ENCODE results near the gene TBC1D21. TPM values are rescaled to one million over a fixed set of nuclear protein-coding genes. Genes with fewer than 3 reads are reported as not detected.

The TBC1D21 gene
- total and polyA plus RNA-seq, 9 of the 15 experiments (the other 6 are each of a cell fraction or from before 2014, with no cell fraction given) = not detected

- no peak overlapping the region for H2AFZ ChIP-seq (ENCODE audit: low read depth, low read length)
- H3K4me2 ChIP-seq (ENCODE audit: insufficient read depth, low read length) = no peak overlapping the region; the same call in 1 of the 2 replicates
- no peak overlapping the region for H3K9ac ChIP-seq (ENCODE audit: insufficient read depth in 1 of 2, low read depth in 2 of 2, low read length in 2 of 2)
- no peaks in the 10 kb centered on the region for H3K9me3 ChIP-seq (replicated peaks; ENCODE audit: control insufficient read depth, insufficient read depth, low read depth, low read length)
- H3K9me1 ChIP-seq (ENCODE audit: control insufficient read depth, insufficient read depth, low read length) = no peaks in the 10 kb centered on the region
- DNase-seq (ENCODE audit: extremely low read depth in 1 of 4, low spot score in 3 of 4) = peak; percentile 28 to 44 (median 36)
- peak; percentile 73 for FAIRE-seq
- intact Hi-C loops (cut with micrococcal nuclease) = no loop called here
- H3K27me3 ChIP-seq (ENCODE audit: control insufficient read depth in 2 of 2, insufficient read depth in 2 of 2, low read length in 2 of 2) = peaks cover 14 to 64% of the 10 kb centered on the region in 2 experiments; a peak in 4 of 5 replicates
- no peak overlapping the region for H3K4me3 ChIP-seq
- ATAC-seq = peak; percentile 51; the same call in 2 of the 3 replicates
- H4K20me1 ChIP-seq (replicated peaks; ENCODE audit: control insufficient read depth, insufficient read depth, low read length) = 0 out of 2 replicates have a peak, but pooled peaks cover 6% of the 10 kb centered on the region
- WGBS (ENCODE audit: insufficient coverage, low coverage, missing lambda C conversion rate) = 2% methylated on average over 6 of the region's 6 CpGs
- H3K79me2 ChIP-seq (ENCODE audit: control insufficient read depth, insufficient read depth, low read length) = no peaks in the 10 kb centered on the region
- no peak overlapping the region for H3K27ac ChIP-seq (ENCODE audit: extremely low read depth, low read depth, low read length)
- ChIA-PET POLR2A (no interaction called here), CTCF (ENCODE audit: low intra/inter-chr PET ratio) (no interaction called here)
- in situ Hi-C loops (cut with MboI) = no loop called here
- BruUV-seq (replicated peaks) = no TSS peak
- H3K4me1 ChIP-seq (replicated peaks in 1 of 2; ENCODE audit: control insufficient read depth in 2 of 2, insufficient read depth in 2 of 2, low read length in 2 of 2) = peaks cover 4 to 5% of the 10 kb centered on the region in 2 experiments; a peak in 2 of 5 replicates
- no peaks in the 10 kb centered on the region for H3K36me3 ChIP-seq (ENCODE audit: control insufficient read depth, insufficient read depth, low read length)
- TF ChIP-seq CTBP1 (IDR thresholded peaks at IDR 0.05; ENCODE audit: borderline replicate concordance) = peak; percentile 27; the same call in 1 of the 2 replicates
- no peak for TF ChIP-seq ZNF57 (CRISPR knock-in tag; IDR thresholded peaks at IDR 0.05)
- peak; percentile 50 for TF ChIP-seq TCF3 (CRISPR knock-in tag; IDR thresholded peaks at IDR 0.05)
- TF ChIP-seq PHF20 (IDR thresholded peaks at IDR 0.05; ENCODE audit: partially characterized antibody) = no peak
- peak; percentile 67 for TF ChIP-seq RBM25 (IDR thresholded peaks at IDR 0.05; ENCODE audit: low read depth, low read length, severe bottlenecking)
- peak; percentile 46 for TF ChIP-seq CBFA2T3 (IDR thresholded peaks at IDR 0.05)
- peak; percentile 26; the same call in 1 of the 2 replicates for TF ChIP-seq ARID1B (IDR thresholded peaks at IDR 0.05)
- no peak for TF ChIP-seq ZNF41 (CRISPR knock-in tag; conservative IDR thresholded peaks at IDR 0.05)
- TF ChIP-seq, protein P1, sequence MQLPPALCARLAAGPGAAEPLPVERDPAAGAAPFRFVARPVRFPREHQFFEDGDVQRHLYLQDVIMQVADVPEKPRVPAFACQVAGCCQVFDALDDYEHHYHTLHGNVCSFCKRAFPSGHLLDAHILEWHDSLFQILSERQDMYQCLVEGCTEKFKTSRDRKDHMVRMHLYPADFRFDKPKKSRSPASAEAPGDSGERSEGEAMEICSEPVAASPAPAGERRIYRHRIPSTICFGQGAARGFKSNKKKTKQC (CRISPR knock-in tag; IDR thresholded peaks at IDR 0.05) = no peak
- TF ChIP-seq GTF3C2 (IDR thresholded peaks at IDR 0.05; ENCODE audit: borderline replicate concordance, extremely low read depth, insufficient read length) = no peak
- TF ChIP-seq FOXA3 (CRISPR knock-in tag; conservative IDR thresholded peaks at IDR 0.05 in 1 of 2, IDR thresholded peaks at IDR 0.05 in 1 of 2) = peak in 1 of 2 experiments; percentile 30; a peak in 1 of 4 replicates
- peak; percentile 33; the same call in 1 of the 2 replicates for TF ChIP-seq BCOR (IDR thresholded peaks at IDR 0.05)
- TF ChIP-seq ETV1 (tag; conservative IDR thresholded peaks at IDR 0.05; ENCODE audit: low read depth) = peak; percentile 20; the same call in 1 of the 2 replicates
- TF ChIP-seq ZNF23 (CRISPR knock-in tag; IDR thresholded peaks at IDR 0.05) = no peak
- TF ChIP-seq, protein P2, sequence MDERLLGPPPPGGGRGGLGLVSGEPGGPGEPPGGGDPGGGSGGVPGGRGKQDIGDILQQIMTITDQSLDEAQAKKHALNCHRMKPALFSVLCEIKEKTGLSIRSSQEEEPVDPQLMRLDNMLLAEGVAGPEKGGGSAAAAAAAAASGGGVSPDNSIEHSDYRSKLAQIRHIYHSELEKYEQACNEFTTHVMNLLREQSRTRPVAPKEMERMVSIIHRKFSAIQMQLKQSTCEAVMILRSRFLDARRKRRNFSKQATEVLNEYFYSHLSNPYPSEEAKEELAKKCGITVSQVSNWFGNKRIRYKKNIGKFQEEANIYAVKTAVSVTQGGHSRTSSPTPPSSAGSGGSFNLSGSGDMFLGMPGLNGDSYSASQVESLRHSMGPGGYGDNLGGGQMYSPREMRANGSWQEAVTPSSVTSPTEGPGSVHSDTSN (CRISPR knock-in tag; IDR thresholded peaks at IDR 0.05; ENCODE audit: low read depth) = no peak
- TF ChIP-seq, protein P2 (tag; conservative IDR thresholded peaks at IDR 0.05; ENCODE audit: low read depth) = no peak
These were observed 59.2 kb downstream of the TBC1D21 start for GRCh38 chr15:73932381-73933191.

Measured in K562 (cell line).